ENCODE data around the gene OR2AT4.

OR2AT4 gene

DNA sequence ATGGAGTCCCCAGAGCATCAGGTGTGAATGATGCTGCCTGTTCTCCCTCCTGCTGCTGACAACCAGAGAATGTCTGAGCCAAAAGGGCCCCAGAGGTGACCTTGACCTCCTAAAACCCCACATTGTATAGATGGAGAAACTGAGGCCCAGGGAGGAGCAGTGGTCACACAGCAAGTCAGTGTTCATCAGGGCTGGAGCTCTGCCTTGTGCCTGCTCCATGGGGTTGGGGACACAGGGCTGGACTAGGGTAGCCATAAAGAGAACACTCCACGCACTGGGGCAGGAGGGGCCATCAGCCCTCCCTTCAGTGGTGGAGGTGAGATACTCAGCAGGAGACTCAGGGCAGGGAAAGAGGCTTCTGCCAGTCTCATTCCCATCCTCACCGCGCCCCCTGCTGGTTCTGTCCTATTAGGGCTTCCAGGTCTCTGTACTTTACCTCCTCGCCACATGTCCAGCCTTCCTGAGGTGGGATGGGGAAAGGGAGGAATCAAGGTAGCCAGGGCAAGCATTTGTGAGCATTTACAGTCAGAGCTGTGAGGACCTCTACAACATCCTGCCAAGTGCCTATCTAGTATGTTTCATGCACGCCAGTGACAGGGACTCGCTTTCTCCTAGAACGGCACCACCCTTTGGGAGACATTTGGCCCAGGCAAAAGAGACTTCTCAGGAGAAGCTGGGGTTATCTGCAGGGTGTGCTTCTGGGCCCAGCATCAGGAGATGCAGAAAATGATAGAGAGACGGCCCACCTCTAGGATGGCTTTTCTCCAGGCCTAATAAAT is 64.7 kb downstream of the OR2AT4 start:
- H2AFZ ChIP-seq (ENCODE audit: low read length) = no peak overlapping the region
- no peaks in the 10 kb centered on the region for H3K4me1 ChIP-seq (ENCODE audit: insufficient read depth, low read length, poor library complexity, severe bottlenecking)
- no peaks in the 10 kb centered on the region for H3K9me3 ChIP-seq (ENCODE audit: insufficient read depth, low read depth, low read length)
- no peak overlapping the region for H3K4me2 ChIP-seq (ENCODE audit: low read depth, low read length, poor library complexity, severe bottlenecking)
- TF ChIP-seq, protein P1, sequence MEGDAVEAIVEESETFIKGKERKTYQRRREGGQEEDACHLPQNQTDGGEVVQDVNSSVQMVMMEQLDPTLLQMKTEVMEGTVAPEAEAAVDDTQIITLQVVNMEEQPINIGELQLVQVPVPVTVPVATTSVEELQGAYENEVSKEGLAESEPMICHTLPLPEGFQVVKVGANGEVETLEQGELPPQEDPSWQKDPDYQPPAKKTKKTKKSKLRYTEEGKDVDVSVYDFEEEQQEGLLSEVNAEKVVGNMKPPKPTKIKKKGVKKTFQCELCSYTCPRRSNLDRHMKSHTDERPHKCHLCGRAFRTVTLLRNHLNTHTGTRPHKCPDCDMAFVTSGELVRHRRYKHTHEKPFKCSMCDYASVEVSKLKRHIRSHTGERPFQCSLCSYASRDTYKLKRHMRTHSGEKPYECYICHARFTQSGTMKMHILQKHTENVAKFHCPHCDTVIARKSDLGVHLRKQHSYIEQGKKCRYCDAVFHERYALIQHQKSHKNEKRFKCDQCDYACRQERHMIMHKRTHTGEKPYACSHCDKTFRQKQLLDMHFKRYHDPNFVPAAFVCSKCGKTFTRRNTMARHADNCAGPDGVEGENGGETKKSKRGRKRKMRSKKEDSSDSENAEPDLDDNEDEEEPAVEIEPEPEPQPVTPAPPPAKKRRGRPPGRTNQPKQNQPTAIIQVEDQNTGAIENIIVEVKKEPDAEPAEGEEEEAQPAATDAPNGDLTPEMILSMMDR (conservative IDR thresholded peaks at IDR 0.05; ENCODE audit: low read length) = peak; percentile 74
- no peak for TF ChIP-seq EZH2phosphoT487 (IDR thresholded peaks at IDR 0.05; ENCODE audit: borderline replicate concordance)
- no peak overlapping the region for H3K4me3 ChIP-seq (ENCODE audit: low read length, poor library complexity, severe bottlenecking)
- H3K9ac ChIP-seq (ENCODE audit: low read depth, low read length, poor library complexity, severe bottlenecking) = no peak overlapping the region
- H3K36me3 ChIP-seq (ENCODE audit: insufficient read depth, low read length) = no peaks in the 10 kb centered on the region
- H3K27me3 ChIP-seq (ENCODE audit: insufficient read depth, low read length, poor library complexity, severe bottlenecking) = no peaks in the 10 kb centered on the region
- H3K9me2 ChIP-seq (replicated peaks; ENCODE audit: low read depth, low read length) = no peaks in the 10 kb centered on the region
- H4K20me1 ChIP-seq (ENCODE audit: insufficient read depth, low read length, poor library complexity, severe bottlenecking) = no peaks in the 10 kb centered on the region
- no peaks in the 10 kb centered on the region for H3F3A ChIP-seq (ENCODE audit: low read depth)
- H3K79me2 ChIP-seq (ENCODE audit: insufficient read depth, low read length) = no peaks in the 10 kb centered on the region

Data from Loucy (cell line).